IMR-90 (cell line): Measurements from ENCODE around the gene CADM1.

Experiments
- CEBPB ChIP-seq: IDR thresholded peaks from 2 replicates; pipeline ENCODE4 v1.6.1; 2012; ENCODE audit warnings: low read depth, low read length, improper control_type of control experiment
- CHD1 ChIP-seq: IDR thresholded peaks from 2 replicates; pipeline ENCODE4 v1.6.1; 2012; ENCODE audit warnings: low read depth, low read length, improper control_type of control experiment
- CTCF ChIP-seq: conservative IDR thresholded peaks from 2 replicates; pipeline ENCODE4 v1.5.1; 2012; ENCODE audit warnings: mild to moderate bottlenecking, low read depth, low read length, improper control_type of control experiment
- ELK1 ChIP-seq: fragments of 150-350 bp; IDR thresholded peaks from 2 replicates; pipeline ENCODE4 v1.6.1; 2016; ENCODE audit warnings: low read depth, mild to moderate bottlenecking, low read length, moderate library complexity, borderline replicate concordance
- FOS ChIP-seq: fragments of 150-350 bp; IDR thresholded peaks from 2 replicates; pipeline ENCODE4 v1.6.1; 2016; ENCODE audit warnings: low read depth, low read length
- POLR2A ChIP-seq: IDR thresholded peaks from 2 replicates; pipeline ENCODE4 v1.6.1; 2012; ENCODE audit warnings: mild to moderate bottlenecking, low read depth, low read length
- RAD21 ChIP-seq: IDR thresholded peaks from 2 replicates; pipeline ENCODE4 v1.6.1; 2012; ENCODE audit warnings: low read length, improper control_type of control experiment
- RCOR1 ChIP-seq: IDR thresholded peaks from 2 replicates; pipeline ENCODE4 v1.6.1; 2012; ENCODE audit warnings: mild to moderate bottlenecking, low read length, improper control_type of control experiment; ENCODE audit not compliant: insufficient replicate concordance
- RFX5 ChIP-seq: IDR thresholded peaks from 2 replicates; pipeline ENCODE4 v1.8.0; 2012; ENCODE audit warnings: low read depth, mild to moderate bottlenecking, low read length, moderate library complexity
- SMC3 ChIP-seq: fragments of 150-350 bp; IDR thresholded peaks from 2 replicates; pipeline ENCODE4 v1.6.1; 2016; ENCODE audit warnings: low read depth, mild to moderate bottlenecking, antibody characterized with exemption, low read length, moderate library complexity
- TF ChIP-seq, protein P1 (sequence below): fragments of 150-350 bp; IDR thresholded peaks from 2 replicates; pipeline ENCODE4 v1.6.1; 2017; ENCODE audit warnings: mild to moderate bottlenecking, antibody characterized with exemption, low read length, low read depth

DNA sequence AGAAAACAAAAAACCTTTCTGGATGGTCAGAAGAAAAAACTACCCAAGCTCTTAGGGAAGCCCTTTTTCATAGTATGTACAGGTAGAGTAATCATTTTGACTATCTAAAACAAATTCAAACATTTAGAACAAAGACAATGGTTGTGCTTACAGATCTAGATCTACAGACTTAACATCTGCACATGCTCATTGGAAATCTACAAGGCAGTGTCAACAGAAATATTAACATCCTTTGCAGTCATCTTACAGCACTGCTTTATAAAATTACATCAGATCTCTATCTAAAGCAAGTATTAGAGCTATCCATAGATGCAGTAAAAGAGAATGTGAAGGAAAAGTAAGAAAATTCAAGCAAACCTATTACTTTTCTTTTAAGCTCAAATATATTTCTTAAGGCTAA, 110.3 kb downstream of the CADM1 start:
- TF ChIP-seq RAD21: no peak
- no peak for TF ChIP-seq CTCF
- TF ChIP-seq RFX5: no peak
- no peak for TF ChIP-seq POLR2A
- TF ChIP-seq CEBPB: no peak
- TF ChIP-seq CHD1: no peak
- TF ChIP-seq, protein P1, sequence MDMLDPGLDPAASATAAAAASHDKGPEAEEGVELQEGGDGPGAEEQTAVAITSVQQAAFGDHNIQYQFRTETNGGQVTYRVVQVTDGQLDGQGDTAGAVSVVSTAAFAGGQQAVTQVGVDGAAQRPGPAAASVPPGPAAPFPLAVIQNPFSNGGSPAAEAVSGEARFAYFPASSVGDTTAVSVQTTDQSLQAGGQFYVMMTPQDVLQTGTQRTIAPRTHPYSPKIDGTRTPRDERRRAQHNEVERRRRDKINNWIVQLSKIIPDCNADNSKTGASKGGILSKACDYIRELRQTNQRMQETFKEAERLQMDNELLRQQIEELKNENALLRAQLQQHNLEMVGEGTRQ: no peak
- no peak for TF ChIP-seq SMC3
- TF ChIP-seq RCOR1: no peak
- TF ChIP-seq ELK1: no peak
- no peak for TF ChIP-seq FOS
